ENCODE results near the gene FTMT. TPM values are rescaled to one million over a fixed set of nuclear protein-coding genes. Genes with fewer than 3 reads are reported as not detected.
"Not testable (repeated sequence)": the region's sequence is repeated elsewhere in the genome, so short reads cannot be mapped to it uniquely, and the experiment has no call there.

Gene FTMT
- total RNA-seq, result not detected

GRCh38 chr5:121851643-121852574 lies at the start of gene FTMT:
FTMT (plus strand) TSS chr5:121851882; CDS start chr5:121851964, 82 bp downstream.
- no peak for DNase-seq

- not testable (repeated sequence) for DNase-seq
Measured at GRCh38 chr5:121805251-121805650, 46.4 kb upstream of the FTMT start.

- DNase-seq, result no peak
Measured at GRCh38 chr5:121805911-121806310, 45.8 kb upstream of the FTMT start.

GRCh38 chr5:121816164-121816563 lies 35.5 kb upstream of the FTMT start:
- no peak for DNase-seq

DNA sequence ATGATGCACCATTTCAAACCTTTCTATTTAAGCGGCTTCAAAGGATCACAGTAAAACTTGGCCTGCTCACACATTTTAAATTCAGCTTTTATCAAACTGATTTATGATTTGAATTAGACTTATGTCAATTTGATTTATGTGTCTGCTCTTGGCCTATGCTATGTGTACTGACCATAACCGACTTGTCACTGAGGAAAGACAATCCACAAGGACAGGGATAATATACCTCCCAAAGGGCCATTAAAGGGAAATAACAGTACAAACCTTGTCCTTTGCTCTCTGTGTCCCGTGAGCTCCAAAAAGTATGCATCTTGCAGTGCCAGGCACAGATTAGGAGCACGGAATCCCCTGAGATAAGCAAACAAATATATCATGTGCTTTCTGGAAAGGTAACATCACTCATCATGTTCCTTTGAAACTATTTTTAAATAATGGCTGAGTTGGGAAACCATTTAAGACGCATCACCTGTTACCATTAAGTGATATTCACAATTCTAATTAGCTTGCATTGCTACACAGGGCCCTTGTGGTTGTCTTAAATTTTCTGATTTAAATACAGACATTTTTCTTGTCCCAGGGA lies 31.9 kb upstream of the FTMT start:
- no peak for DNase-seq

GRCh38 chr5:121833617-121834016 lies 18.1 kb upstream of the FTMT start:
- no peak for DNase-seq

- no peak for DNase-seq
Measured at GRCh38 chr5:121834021-121834420, 17.7 kb upstream of the FTMT start.

GRCh38 chr5:121841892-121842291 lies 9.8 kb upstream of the FTMT start:
- no peak for DNase-seq

DNA sequence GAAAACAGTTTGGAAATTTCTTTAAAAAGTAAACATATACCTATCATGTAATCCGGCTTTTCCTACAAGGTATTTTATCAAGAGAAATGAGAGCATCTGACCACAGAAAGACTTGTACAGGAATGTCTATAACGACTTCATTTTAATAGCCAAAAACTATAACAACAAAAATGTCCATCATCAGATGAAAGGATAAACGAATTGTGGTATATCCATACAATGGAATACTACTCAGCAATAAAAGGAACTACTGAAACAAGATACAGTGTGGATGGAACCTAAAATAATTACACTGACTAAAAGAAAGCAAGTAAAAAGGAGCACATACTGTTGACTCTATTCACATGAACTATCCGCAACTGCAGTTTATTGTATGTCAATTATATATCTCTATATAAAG lies 1.4 kb upstream of the FTMT start:
- no peak for DNase-seq

DNA sequence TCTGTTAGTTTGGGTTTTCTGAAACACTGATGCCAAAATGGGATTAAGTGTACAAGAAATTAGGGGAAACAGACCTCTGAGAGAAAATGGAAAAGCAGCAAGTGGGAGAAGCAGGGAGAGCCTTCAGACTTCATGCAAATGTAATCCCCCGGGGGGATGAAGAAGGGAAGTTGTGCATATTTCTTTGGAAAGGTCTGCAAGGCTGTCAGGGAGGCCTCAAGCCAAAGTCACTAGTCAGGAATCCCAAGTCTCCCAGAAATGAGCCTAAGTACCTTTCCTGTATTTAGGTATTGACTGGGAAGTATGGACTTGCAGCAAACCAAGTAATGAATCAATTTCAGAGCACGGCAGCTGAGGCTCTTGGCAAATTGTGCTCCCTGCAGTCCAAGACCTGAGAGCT lies 2.2 kb downstream of the FTMT start:
- no peak for DNase-seq

DNA sequence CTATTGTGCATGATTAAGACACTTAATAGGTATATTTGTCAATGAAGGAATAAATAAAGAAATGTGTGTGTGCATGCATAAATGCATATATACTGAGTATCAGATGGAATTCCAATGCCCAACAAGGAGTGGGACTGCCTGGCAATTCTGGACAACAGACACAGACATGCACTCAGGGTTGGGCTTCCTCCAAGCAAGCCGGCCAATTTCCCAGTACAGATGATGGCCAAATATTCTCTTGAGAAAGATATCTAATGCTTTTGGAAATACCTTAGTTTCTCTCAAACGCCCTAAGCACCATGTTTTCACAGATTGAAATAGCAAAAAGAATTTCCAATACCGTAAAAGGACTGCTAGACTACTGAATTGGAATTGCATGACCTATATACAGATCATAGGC lies 11.1 kb downstream of the FTMT start:
- DNase-seq, result no peak

DNA sequence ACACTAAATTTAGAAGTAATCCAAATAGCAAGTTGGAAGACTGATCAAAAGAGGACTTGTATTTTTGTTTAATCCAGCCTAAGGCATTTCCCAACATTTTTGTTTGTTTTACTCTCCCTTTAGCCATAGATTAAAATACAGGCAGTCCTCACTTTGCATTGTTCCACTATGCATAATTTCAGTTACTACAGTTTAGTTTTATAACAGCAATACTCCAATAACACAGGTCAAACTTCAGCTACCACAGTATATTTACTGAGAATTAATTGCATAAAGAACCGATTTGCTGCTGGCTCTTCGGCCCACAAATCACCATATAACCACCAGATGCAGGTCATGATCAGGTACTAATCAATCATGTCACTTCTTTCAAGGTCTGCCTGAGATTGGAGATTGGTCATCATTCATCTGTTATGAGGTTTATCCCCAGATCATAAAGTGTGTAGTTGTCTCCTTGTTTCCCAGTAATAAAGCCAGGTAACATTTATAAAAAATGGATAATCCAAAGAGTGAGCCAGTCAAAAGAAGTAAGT lies 12.1 kb downstream of the FTMT start:
- DNase-seq, result no peak

DNA sequence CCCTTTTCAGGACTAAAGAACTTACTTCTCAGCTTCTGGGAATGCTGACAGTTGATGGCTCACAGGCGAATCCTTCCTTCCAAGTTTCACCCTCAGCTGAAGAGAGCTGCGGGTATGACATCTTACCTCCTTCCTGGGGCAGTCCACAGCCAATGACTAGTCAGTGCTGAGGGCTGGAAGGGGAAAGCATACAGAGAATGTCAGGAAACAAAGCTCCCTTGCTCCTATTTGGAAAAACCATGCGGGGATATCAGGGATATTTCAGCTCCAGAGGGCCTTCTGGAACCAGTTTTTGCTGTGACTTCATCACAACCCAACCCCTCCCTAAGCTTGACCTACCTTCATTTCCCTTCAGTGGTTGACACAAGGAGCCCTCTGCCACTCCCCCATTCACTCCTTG lies 15.7 kb downstream of the FTMT start:
- DNase-seq, result no peak

DNA sequence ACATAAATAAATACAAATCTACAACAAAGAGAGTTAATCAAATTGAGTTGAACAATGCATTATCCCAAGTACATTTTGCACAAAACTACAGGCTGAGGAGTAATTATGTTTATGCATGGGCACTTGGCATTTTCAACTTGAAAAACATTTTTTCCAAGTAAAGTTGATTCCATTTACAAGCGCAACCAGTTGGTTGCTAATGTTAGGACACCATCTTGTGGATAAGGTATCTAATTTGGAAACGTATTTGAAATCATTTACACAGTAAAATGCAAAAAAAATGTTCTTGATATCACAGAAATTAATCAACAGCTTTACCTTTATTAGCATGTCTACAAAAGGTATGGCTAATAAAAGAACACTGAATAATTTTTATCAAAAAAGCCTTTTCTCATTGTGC lies 18.8 kb downstream of the FTMT start:
- no peak for DNase-seq

DNA sequence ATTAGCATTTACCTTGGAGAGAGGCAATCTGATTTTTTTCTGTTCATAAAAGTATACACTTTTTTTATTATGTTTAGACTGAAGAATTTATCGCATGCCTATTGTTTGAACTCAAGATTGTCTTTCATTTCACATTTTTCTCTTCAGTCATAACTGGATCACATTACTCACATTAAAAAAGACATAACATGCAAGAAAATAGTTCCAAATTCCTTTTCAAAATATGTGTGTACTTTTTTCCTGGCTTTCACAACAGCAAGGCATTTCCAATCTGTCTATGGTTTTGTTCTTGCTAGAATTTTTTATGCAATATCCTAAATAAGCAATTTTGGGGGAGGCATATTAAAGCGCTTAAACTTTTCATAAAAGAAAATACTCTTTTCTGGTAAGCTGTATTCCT lies 21.2 kb downstream of the FTMT start:
- DNase-seq, result no peak

DNA sequence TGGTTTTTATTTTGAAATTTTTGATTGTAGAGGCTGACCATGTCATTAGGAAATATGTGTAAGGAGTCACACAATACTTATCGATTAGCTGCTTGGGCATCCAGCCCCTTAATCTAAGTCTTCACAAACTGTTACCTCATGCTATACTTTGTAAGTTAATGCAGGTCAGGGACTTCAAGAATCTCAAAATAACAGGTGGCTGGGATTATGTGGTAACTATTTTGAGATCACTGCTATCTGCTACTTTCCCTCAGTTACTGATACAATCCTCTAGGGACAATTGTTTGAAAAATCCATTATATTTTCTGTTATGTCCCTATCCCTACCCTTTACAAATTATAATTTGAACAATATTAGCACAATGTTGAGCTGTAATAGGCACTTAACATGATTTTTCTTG lies 21.7 kb downstream of the FTMT start:
- DNase-seq, result no peak

- DNase-seq, result no peak
Measured at GRCh38 chr5:121885630-121886029, 33.9 kb downstream of the FTMT start.

- DNase-seq, result no peak
Measured at GRCh38 chr5:121887727-121888126, 36.0 kb downstream of the FTMT start.

DNA sequence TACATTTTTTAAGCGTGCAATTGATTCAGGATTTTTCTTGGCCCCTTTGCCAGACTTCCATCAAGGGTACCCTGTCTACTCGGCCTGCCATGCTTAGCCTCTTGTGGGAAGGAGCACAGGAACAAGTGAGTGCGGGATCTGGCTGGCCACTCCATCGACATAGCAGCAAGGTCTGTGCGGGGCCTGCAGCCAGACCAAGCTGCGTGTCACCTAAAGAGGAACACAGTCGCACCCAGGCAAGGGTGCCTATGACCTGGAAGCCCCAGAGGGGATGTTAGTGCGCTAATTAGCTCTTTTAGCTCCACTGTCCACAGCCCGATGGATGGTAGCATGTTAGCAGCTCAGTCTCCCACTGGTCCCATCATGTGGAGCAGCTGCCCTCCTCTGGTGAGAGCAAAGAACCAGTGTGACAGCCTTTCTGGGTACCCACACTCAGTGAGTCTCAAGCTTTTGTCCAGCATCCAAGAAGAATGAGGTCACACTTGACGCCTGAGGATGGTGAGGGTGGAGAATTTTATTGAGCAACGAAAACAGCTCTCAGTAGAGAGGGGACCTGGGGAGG lies 38.7 kb downstream of the FTMT start:
- no peak for DNase-seq

DNA sequence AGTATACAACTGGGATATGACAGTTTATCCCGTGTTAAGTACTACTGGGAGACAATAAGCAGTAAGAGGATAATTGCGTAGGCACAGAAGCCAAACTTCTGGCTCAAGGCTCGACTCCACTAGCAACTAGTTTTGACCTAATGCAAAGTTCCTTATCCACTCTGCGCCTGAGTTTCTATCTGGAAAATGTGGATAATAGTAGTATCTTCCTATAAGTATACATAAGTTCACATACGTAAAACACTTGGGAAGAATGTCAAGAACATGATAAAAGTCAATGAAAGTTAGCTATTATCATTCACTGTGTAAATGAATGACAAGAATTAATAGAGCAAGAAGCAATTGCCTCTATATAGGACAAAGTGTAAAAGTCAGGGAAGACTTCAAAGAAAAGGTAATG lies 45.7 kb downstream of the FTMT start:
- no peak for DNase-seq

GRCh38 chr5:121899346-121899745 lies 47.7 kb downstream of the FTMT start:
- DNase-seq, result no peak

Data from occipital lobe (tissue), 2 donors.